Memory B cell (primary cell): Measurements from ENCODE around the gene IFT80.

Experiments
- ATAC-seq: fragments of 150-1000 bp; cut with Tn5 transposase; 2 replicates; pipeline ENCODE4 v1.10.0; 2021; ENCODE audit warnings: low read depth, mild to moderate bottlenecking, moderate library complexity
- DNase-seq, 2 donors: peaks; one replicate each; pipeline ENCODE4 v3.0.0; 2022; ENCODE audit warnings: low spot score in 2 of 2
- H3K27ac Mint-ChIP-seq: one replicate; pipeline ENCODE4 v1.8.0; 2022; ENCODE audit warnings: mild to moderate bottlenecking, moderate library complexity, mixed read lengths
- H3K27me3 Mint-ChIP-seq: one replicate; pipeline ENCODE4 v1.8.0; 2022; ENCODE audit warnings: mixed read lengths
- H3K36me3 Mint-ChIP-seq: one replicate; pipeline ENCODE4 v1.8.0; 2022; ENCODE audit warnings: mild to moderate bottlenecking, mixed read lengths
- H3K4me1 Mint-ChIP-seq: one replicate; pipeline ENCODE4 v1.8.0; 2022; ENCODE audit warnings: mixed read lengths
- H3K4me3 Mint-ChIP-seq: one replicate; pipeline ENCODE4 v1.8.0; 2022; ENCODE audit warnings: mild to moderate bottlenecking, moderate library complexity, mixed read lengths
- H3K9me3 Mint-ChIP-seq: one replicate; pipeline ENCODE4 v1.8.0; 2022; ENCODE audit warnings: mixed read lengths

Gene IFT80

GRCh38 chr3:160399125-160400029 is at the start of gene IFT80, which contains the start of gene SMC4:
TSS of gene IFT80 (minus strand) at chr3:160399225. CDS start at chr3:160384600, 14,625 bp downstream.
TSS of gene SMC4 (plus strand) at chr3:160399650. CDS start at chr3:160400827, 1,177 bp downstream.
- peak; percentile 96 for ATAC-seq
- DNase-seq = peak; percentile 93 to 94
- Mint-ChIP-seq H3K36me3 (peaks cover 7% of the 10 kb centered on the region), H3K9me3 (no peaks in the 10 kb centered on the region), H3K27ac (peak within 1 kb of the TSS; percentile 98), H3K4me3 (peak within 1 kb of the TSS; percentile 89), H3K27me3 (peaks cover 4% of the 10 kb centered on the region), H3K4me1 (peaks cover 22% of the 10 kb centered on the region)

- no peaks in the 10 kb centered on the region for H3K9me3 Mint-ChIP-seq
- no peak for ATAC-seq
- H3K4me3 Mint-ChIP-seq = no peak overlapping the region
- H3K27me3 Mint-ChIP-seq = no peaks in the 10 kb centered on the region
- H3K36me3 Mint-ChIP-seq = peaks cover 14% of the 10 kb centered on the region
- H3K27ac Mint-ChIP-seq = no peak overlapping the region
- no peak for DNase-seq
- H3K4me1 Mint-ChIP-seq = peaks cover 26% of the 10 kb centered on the region
These were observed 48.5 kb upstream of the IFT80 start for GRCh38 chr3:160447544-160447943.

DNA sequence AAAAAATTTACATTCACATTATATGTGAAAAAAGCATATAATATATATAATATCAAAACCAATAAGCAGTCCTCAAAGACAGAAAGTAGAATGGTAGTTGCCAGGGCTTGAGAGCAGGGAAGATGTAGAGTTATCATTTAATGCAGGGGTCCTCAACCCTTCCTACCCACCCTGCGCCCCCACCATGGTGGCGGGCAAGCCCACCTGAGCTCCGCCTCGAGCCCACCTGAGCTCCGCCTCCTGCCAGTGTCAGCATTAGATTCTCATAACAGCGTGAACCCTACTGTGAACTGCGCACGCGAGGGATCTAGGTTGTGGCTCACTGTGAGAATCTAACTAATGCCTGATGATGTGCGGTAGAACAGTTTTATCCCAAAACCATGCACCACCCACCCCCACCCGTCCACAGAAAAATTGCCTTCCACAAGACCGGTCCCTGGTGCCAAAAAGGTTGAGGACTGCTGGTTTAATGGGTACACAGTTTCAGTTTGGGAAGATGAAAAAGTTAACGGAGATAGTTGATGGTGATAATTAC is 47.6 kb upstream of the IFT80 start:
- Mint-ChIP-seq H3K9me3 (no peaks in the 10 kb centered on the region), H3K36me3 (peaks cover 16% of the 10 kb centered on the region), H3K27me3 (no peaks in the 10 kb centered on the region), H3K27ac (no peak overlapping the region), H3K4me1 (peaks cover 29% of the 10 kb centered on the region), H3K4me3 (no peak overlapping the region)
- DNase-seq (no peak), ATAC-seq (no peak)

- ATAC-seq = no peak
- no peaks in the 10 kb centered on the region for H3K9me3 Mint-ChIP-seq
- H3K27me3 Mint-ChIP-seq = no peaks in the 10 kb centered on the region
- peaks cover 29% of the 10 kb centered on the region for H3K4me1 Mint-ChIP-seq
- no peak for DNase-seq
- H3K27ac Mint-ChIP-seq = no peak overlapping the region
- no peak overlapping the region for H3K4me3 Mint-ChIP-seq
- H3K36me3 Mint-ChIP-seq = peaks cover 18% of the 10 kb centered on the region
These were observed 46.8 kb upstream of the IFT80 start for GRCh38 chr3:160445854-160446253.

DNA sequence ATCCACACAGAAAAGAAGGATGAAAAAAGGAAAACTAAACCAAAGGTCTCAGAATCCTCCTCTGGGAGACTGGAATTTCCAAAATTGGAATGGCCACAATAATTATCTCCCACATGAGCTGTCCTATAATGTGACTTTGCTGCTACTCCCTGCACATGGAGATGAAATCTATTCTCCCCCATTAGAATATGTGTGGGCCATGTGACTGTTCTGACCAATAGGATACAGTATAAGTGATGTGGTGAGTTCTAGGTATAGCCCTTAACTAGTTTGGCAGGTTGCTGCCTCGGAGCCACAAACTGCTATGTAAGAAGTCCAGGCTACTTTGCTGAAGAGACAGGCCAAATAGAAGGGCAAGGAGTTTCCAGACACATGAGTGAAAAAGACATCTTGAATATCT is 45.4 kb upstream of the IFT80 start:
- no peaks in the 10 kb centered on the region for H3K9me3 Mint-ChIP-seq
- no peaks in the 10 kb centered on the region for H3K27me3 Mint-ChIP-seq
- DNase-seq = no peak
- peaks cover 23% of the 10 kb centered on the region for H3K4me1 Mint-ChIP-seq
- H3K36me3 Mint-ChIP-seq = peaks cover 23% of the 10 kb centered on the region
- no peak overlapping the region for H3K27ac Mint-ChIP-seq
- no peak for ATAC-seq
- no peak overlapping the region for H3K4me3 Mint-ChIP-seq

GRCh38 chr3:160440687-160441086 is 41.7 kb upstream of the IFT80 start:
- no peaks in the 10 kb centered on the region for H3K9me3 Mint-ChIP-seq
- no peak overlapping the region for H3K27ac Mint-ChIP-seq
- H3K27me3 Mint-ChIP-seq = no peaks in the 10 kb centered on the region
- no peak overlapping the region for H3K4me3 Mint-ChIP-seq
- ATAC-seq (no peak), DNase-seq (no peak)
- H3K36me3 Mint-ChIP-seq = peaks cover 30% of the 10 kb centered on the region
- peaks cover 17% of the 10 kb centered on the region for H3K4me1 Mint-ChIP-seq

GRCh38 chr3:160437083-160437455 is 38.0 kb upstream of the IFT80 start:
- ATAC-seq = no peak
- Mint-ChIP-seq H3K4me3 (no peak overlapping the region), H3K27ac (no peak overlapping the region), H3K9me3 (no peaks in the 10 kb centered on the region), H3K36me3 (peaks cover 22% of the 10 kb centered on the region), H3K4me1 (peaks cover 8% of the 10 kb centered on the region), H3K27me3 (no peaks in the 10 kb centered on the region)
- no peak for DNase-seq

- Mint-ChIP-seq H3K4me1 (peaks cover 5% of the 10 kb centered on the region), H3K27me3 (no peaks in the 10 kb centered on the region), H3K27ac (no peak overlapping the region), H3K4me3 (no peak overlapping the region), H3K9me3 (no peaks in the 10 kb centered on the region), H3K36me3 (peaks cover 23% of the 10 kb centered on the region)
- DNase-seq (no peak), ATAC-seq (no peak)
These were observed 36.7 kb upstream of the IFT80 start for GRCh38 chr3:160435747-160436146.

DNA sequence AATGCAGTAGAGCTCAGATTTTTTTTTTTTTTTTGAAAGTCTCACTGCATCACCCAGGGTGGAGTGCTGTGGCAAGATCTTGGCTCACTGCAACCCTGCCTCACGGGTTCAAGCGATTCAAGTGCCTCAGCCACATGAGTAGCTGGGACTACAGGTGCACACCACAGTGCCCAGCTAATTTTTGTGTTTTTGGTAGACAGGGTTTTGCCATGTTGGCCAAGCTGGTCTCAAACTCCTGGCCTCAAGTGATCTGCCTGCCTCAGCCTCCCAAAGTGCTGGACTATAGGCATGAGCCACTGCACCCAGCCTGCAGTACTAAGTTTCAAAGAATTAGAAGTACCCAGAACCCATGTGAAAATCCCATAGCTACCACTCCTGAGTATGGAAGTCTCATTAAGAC is 36.1 kb upstream of the IFT80 start:
- DNase-seq (no peak), ATAC-seq (no peak)
- H3K4me3 Mint-ChIP-seq = no peak overlapping the region
- H3K36me3 Mint-ChIP-seq = peaks cover 23% of the 10 kb centered on the region
- H3K4me1 Mint-ChIP-seq = peaks cover 5% of the 10 kb centered on the region
- no peaks in the 10 kb centered on the region for H3K9me3 Mint-ChIP-seq
- no peaks in the 10 kb centered on the region for H3K27me3 Mint-ChIP-seq
- H3K27ac Mint-ChIP-seq = no peak overlapping the region

DNA sequence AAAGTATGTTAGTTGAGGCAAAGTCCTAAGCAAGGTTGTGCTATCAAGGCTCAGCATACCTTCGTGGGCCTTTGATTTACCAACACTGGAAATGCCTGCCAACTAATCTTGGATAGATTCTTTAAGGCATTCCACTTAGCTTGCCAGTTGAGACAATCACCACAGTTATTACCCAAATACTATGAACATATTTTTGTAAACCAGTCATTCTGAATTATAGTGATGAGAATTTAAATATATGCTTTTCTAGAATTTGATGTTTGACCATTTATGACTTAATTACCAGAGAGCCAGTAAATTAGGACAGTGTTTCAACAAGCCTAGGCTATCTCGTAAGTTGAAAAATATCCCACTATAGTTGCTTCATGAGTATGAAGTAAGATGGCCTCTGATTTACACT is 35.0 kb upstream of the IFT80 start:
- DNase-seq (no peak), ATAC-seq (no peak)
- Mint-ChIP-seq H3K36me3 (peaks cover 20% of the 10 kb centered on the region), H3K27ac (no peak overlapping the region), H3K27me3 (no peaks in the 10 kb centered on the region), H3K4me3 (no peak overlapping the region), H3K4me1 (peaks cover 5% of the 10 kb centered on the region), H3K9me3 (no peaks in the 10 kb centered on the region)

- Mint-ChIP-seq H3K36me3 (peaks cover 22% of the 10 kb centered on the region), H3K27ac (no peak overlapping the region), H3K27me3 (no peaks in the 10 kb centered on the region), H3K4me1 (no peaks in the 10 kb centered on the region), H3K9me3 (no peaks in the 10 kb centered on the region), H3K4me3 (no peak overlapping the region)
- DNase-seq (no peak), ATAC-seq (no peak)
These were observed 28.9 kb upstream of the IFT80 start for GRCh38 chr3:160427832-160428424.

GRCh38 chr3:160417311-160417710 is 18.3 kb upstream of the IFT80 start:
- no peaks in the 10 kb centered on the region for H3K27me3 Mint-ChIP-seq
- H3K36me3 Mint-ChIP-seq = peaks cover 13% of the 10 kb centered on the region
- no peaks in the 10 kb centered on the region for H3K4me1 Mint-ChIP-seq
- H3K4me3 Mint-ChIP-seq = no peak overlapping the region
- H3K9me3 Mint-ChIP-seq = no peaks in the 10 kb centered on the region
- H3K27ac Mint-ChIP-seq = no peak overlapping the region
- no peak for DNase-seq
- no peak for ATAC-seq

DNA sequence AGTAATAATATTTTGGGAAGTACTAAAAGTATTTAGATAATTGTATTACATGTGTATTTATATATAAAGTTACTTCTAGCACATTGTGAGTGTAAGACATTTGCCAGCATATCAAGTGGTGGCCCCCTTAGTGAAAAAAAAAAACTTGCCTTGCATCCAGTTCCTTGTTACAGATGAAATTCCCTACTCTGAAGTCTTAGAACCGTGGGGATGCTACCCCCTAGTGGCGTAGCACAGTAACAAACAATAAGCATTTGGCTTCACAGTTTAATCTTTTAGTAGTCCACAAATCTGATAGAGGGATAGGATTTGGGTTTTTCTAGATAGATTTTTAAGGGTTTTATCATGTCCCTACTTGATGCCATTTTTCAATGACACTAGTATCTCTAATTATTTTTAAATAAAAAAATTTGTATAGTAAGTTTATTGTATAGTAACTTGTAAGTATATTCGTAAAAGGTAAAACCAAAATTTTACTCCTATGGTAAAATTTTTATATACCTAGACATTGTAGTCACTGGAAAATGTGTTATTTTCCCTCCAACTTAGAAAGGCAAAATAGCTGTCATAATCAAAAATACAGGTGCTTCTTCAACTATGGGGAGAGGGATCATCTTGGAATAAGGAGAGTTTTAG is 14.7 kb upstream of the IFT80 start:
- no peaks in the 10 kb centered on the region for H3K27me3 Mint-ChIP-seq
- H3K9me3 Mint-ChIP-seq = no peaks in the 10 kb centered on the region
- H3K27ac Mint-ChIP-seq = no peak overlapping the region
- ATAC-seq (peak; percentile 79), DNase-seq (peak; percentile 55 to 65)
- no peak overlapping the region for H3K4me3 Mint-ChIP-seq
- peaks cover 7% of the 10 kb centered on the region for H3K36me3 Mint-ChIP-seq
- no peaks in the 10 kb centered on the region for H3K4me1 Mint-ChIP-seq

- H3K27me3 Mint-ChIP-seq = no peaks in the 10 kb centered on the region
- DNase-seq = no peak
- no peaks in the 10 kb centered on the region for H3K4me1 Mint-ChIP-seq
- peaks cover 6% of the 10 kb centered on the region for H3K36me3 Mint-ChIP-seq
- ATAC-seq = no peak
- H3K4me3 Mint-ChIP-seq = no peak overlapping the region
- no peak overlapping the region for H3K27ac Mint-ChIP-seq
- no peaks in the 10 kb centered on the region for H3K9me3 Mint-ChIP-seq
These were observed 13.5 kb upstream of the IFT80 start for GRCh38 chr3:160412477-160412876.
